Retinal pigment epithelial cell (primary cell): ENCODE data around the gene HACD3.
"Not testable (repeated sequence)": the region's sequence is repeated elsewhere in the genome, so short reads cannot be mapped to it uniquely, and the experiment has no call there.

Experiments used
- DNase-seq: peaks from one replicate; pipeline ENCODE4 v3.0.0-alpha.2; 2010; ENCODE audit warnings: low read depth
- H3K4me3 ChIP-seq: 2 replicates; pipeline ENCODE4 v1.5.1; 2011; ENCODE audit warnings: mild to moderate bottlenecking, low read length, control low read depth, moderate library complexity
- CTCF ChIP-seq: conservative IDR thresholded peaks from 2 replicates; pipeline ENCODE4 v1.5.1; 2011; ENCODE audit warnings: low read depth, low read length, control low read depth, inconsistent platforms

HACD3 gene

GRCh38 chr15:65550681-65551098 lies 20.4 kb downstream of the HACD3 start:
- no peak overlapping the region for H3K4me3 ChIP-seq
- no peak for TF ChIP-seq CTCF
- DNase-seq, result no peak

- no peak for TF ChIP-seq CTCF
- no peak for DNase-seq
- no peak overlapping the region for H3K4me3 ChIP-seq
Measured at GRCh38 chr15:65551183-65551582, 20.9 kb downstream of the HACD3 start.

GRCh38 chr15:65552851-65553250 lies 22.6 kb downstream of the HACD3 start:
- DNase-seq, result not testable (repeated sequence)

GRCh38 chr15:65553691-65554090 lies 23.4 kb downstream of the HACD3 start:
- no peak for DNase-seq
- no peak overlapping the region for H3K4me3 ChIP-seq
- no peak for TF ChIP-seq CTCF

More at GRCh38 chr15:65552851-65553250, 22.6 kb downstream of the HACD3 start:
- not testable (repeated sequence) for H3K4me3 ChIP-seq

- no peak for DNase-seq
- no peak overlapping the region for H3K4me3 ChIP-seq
- TF ChIP-seq CTCF, result no peak
Measured at GRCh38 chr15:65556622-65557021, 26.4 kb downstream of the HACD3 start.

- no peak for TF ChIP-seq CTCF
- H3K4me3 ChIP-seq, result no peak overlapping the region
- no peak for DNase-seq
Measured at GRCh38 chr15:65558336-65558735, 28.1 kb downstream of the HACD3 start.

- no peak for DNase-seq
- TF ChIP-seq CTCF, result no peak
- H3K4me3 ChIP-seq, result no peak overlapping the region
Measured at GRCh38 chr15:65558997-65559760, 28.9 kb downstream of the HACD3 start.
